ENCODE results near the gene ASPHD2. TPM values are rescaled to one million over a fixed set of nuclear protein-coding genes. Genes with fewer than 3 reads are reported as not detected.

ASPHD2 gene
- total and polyA plus RNA-seq, 2 of the 13 experiments (the other 11 are each of a cell fraction or from before 2014, with no cell fraction given): 0.04 TPM

DNA sequence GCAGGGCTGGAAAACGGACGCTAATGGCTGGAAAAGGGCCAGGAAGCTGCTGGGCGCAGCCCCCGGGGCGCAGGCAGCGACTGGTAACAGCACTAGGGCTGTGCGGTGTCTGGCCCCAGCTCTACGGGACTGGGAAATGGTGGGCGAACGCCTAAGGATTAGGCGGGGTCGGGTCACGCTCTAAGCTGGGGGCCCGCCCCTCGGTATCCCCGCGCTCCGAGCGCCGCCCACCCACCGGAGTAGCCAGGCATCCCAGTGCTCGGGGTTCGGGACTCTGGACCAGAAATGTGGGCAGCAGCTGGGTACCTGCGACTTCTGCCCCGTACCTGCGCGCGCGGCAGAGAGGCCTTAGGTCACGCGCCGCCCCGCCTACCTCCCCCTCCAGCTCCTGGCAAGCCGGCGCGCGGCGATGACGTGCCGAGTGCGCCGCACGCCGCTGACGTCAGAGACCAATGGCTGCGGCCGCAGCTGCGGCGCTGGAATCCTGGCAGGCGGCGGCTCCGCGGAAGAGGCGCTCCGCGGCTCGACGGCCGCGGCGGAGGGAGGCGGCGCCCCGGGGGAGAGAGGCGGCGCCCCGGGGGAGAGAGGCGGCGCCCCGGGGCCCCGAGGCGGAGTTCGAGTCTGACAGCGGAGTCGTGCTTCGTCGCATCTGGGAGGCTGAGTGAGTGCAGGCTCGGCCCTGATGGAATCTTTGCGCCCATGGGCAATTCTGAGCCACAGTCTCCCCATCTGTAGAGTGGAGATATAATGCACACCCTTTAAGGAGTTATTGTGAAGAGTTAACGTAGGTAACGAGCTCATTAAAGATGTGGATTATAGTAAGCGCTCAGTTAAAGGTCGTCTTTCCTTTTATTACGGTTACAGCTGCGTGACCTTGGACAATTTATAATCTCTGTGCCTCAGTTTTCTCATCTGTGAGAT, 54.6 kb downstream of the ASPHD2 start, which contains the start of the genes HPS4 and SRRD (continued):
- TF ChIP-seq ZNF264 (CRISPR knock-in tag; IDR thresholded peaks at IDR 0.05): no peak
- TF ChIP-seq, protein P1, sequence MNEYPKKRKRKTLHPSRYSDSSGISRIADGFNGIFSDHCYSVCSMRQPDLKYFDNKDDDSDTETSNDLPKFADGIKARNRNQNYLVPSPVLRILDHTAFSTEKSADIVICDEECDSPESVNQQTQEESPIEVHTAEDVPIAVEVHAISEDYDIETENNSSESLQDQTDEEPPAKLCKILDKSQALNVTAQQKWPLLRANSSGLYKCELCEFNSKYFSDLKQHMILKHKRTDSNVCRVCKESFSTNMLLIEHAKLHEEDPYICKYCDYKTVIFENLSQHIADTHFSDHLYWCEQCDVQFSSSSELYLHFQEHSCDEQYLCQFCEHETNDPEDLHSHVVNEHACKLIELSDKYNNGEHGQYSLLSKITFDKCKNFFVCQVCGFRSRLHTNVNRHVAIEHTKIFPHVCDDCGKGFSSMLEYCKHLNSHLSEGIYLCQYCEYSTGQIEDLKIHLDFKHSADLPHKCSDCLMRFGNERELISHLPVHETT (CRISPR knock-in tag; conservative IDR thresholded peaks at IDR 0.05): peak; percentile 96
- no peak for TF ChIP-seq IKZF1 (IDR thresholded peaks at IDR 0.05)
- TF ChIP-seq TRIM24 (CRISPR knock-in tag; IDR thresholded peaks at IDR 0.05): no peak
- TF ChIP-seq ZNF441 (CRISPR knock-in tag; IDR thresholded peaks at IDR 0.05; ENCODE audit: borderline replicate concordance): no peak; the same call in 1 of the 2 replicates
- TF ChIP-seq, protein P2, sequence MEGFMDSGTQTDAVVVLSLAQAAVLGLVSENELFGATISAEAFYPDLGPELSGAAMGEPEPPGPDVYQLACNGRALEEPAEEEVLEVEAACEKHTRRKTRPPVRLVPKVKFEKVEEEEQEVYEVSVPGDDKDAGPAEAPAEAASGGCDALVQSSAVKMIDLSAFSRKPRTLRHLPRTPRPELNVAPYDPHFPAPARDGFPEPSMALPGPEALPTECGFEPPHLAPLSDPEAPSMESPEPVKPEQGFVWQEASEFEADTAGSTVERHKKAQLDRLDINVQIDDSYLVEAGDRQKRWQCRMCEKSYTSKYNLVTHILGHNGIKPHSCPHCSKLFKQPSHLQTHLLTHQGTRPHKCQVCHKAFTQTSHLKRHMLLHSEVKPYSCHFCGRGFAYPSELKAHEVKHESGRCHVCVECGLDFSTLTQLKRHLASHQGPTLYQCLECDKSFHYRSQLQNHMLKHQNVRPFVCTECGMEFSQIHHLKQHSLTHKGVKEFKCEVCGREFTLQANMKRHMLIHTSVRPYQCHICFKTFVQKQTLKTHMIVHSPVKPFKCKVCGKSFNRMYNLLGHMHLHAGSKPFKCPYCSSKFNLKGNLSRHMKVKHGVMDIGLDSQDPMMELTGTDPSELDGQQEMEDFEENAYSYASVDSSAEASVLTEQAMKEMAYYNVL (CRISPR knock-in tag; IDR thresholded peaks at IDR 0.05; ENCODE audit: borderline replicate concordance): no peak; the same call in 1 of the 2 replicates
- 0 out of 2 replicates have a peak, but pooled peaks have one; percentile 64 for TF ChIP-seq ZBTB7B (CRISPR knock-in tag; IDR thresholded peaks at IDR 0.05)
- TF ChIP-seq, protein P3, sequence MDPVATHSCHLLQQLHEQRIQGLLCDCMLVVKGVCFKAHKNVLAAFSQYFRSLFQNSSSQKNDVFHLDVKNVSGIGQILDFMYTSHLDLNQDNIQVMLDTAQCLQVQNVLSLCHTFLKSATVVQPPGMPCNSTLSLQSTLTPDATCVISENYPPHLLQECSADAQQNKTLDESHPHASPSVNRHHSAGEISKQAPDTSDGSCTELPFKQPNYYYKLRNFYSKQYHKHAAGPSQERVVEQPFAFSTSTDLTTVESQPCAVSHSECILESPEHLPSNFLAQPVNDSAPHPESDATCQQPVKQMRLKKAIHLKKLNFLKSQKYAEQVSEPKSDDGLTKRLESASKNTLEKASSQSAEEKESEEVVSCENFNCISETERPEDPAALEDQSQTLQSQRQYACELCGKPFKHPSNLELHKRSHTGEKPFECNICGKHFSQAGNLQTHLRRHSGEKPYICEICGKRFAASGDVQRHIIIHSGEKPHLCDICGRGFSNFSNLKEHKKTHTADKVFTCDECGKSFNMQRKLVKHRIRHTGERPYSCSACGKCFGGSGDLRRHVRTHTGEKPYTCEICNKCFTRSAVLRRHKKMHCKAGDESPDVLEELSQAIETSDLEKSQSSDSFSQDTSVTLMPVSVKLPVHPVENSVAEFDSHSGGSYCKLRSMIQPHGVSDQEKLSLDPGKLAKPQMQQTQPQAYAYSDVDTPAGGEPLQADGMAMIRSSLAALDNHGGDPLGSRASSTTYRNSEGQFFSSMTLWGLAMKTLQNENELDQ (CRISPR knock-in tag; IDR thresholded peaks at IDR 0.05; ENCODE audit: borderline replicate concordance): peak; percentile 34; the same call in 1 of the 2 replicates
- TF ChIP-seq, protein P4, sequence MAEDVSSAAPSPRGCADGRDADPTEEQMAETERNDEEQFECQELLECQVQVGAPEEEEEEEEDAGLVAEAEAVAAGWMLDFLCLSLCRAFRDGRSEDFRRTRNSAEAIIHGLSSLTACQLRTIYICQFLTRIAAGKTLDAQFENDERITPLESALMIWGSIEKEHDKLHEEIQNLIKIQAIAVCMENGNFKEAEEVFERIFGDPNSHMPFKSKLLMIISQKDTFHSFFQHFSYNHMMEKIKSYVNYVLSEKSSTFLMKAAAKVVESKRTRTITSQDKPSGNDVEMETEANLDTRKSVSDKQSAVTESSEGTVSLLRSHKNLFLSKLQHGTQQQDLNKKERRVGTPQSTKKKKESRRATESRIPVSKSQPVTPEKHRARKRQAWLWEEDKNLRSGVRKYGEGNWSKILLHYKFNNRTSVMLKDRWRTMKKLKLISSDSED (CRISPR knock-in tag; IDR thresholded peaks at IDR 0.05): no peak
- TF ChIP-seq SNRNP70 (IDR thresholded peaks at IDR 0.05; ENCODE audit: low read depth, low read length): no peak
- TF ChIP-seq, protein P5, sequence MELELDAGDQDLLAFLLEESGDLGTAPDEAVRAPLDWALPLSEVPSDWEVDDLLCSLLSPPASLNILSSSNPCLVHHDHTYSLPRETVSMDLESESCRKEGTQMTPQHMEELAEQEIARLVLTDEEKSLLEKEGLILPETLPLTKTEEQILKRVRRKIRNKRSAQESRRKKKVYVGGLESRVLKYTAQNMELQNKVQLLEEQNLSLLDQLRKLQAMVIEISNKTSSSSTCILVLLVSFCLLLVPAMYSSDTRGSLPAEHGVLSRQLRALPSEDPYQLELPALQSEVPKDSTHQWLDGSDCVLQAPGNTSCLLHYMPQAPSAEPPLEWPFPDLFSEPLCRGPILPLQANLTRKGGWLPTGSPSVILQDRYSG (CRISPR knock-in tag; IDR thresholded peaks at IDR 0.05): peak; percentile 62; the same call in 1 of the 2 replicates
- TF ChIP-seq HCFC1 (IDR thresholded peaks at IDR 0.05; ENCODE audit: low read depth, low read length): peak; percentile 80
- TF ChIP-seq, protein P6, sequence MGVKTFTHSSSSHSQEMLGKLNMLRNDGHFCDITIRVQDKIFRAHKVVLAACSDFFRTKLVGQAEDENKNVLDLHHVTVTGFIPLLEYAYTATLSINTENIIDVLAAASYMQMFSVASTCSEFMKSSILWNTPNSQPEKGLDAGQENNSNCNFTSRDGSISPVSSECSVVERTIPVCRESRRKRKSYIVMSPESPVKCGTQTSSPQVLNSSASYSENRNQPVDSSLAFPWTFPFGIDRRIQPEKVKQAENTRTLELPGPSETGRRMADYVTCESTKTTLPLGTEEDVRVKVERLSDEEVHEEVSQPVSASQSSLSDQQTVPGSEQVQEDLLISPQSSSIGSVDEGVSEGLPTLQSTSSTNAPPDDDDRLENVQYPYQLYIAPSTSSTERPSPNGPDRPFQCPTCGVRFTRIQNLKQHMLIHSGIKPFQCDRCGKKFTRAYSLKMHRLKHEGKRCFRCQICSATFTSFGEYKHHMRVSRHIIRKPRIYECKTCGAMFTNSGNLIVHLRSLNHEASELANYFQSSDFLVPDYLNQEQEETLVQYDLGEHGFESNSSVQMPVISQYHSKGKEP (CRISPR knock-in tag; IDR thresholded peaks at IDR 0.05): no peak
- TF ChIP-seq ZNF615 (CRISPR knock-in tag; IDR thresholded peaks at IDR 0.05; ENCODE audit: borderline replicate concordance): no peak
- peak; percentile 88 for TF ChIP-seq ZNF331 (CRISPR knock-in tag; IDR thresholded peaks at IDR 0.05)
- 0 out of 4 replicates have a peak, but pooled peaks of 1 of the 2 experiments have one; percentile 9 for TF ChIP-seq EP300 (IDR thresholded peaks at IDR 0.05; ENCODE audit: low read depth in 2 of 2, low read length in 2 of 2)
- TF ChIP-seq EP300 (CRISPR knock-in tag; IDR thresholded peaks at IDR 0.05; ENCODE audit: borderline replicate concordance): 0 out of 2 replicates have a peak, but pooled peaks have one; percentile 30
- peak; percentile 71 for TF ChIP-seq SKI (IDR thresholded peaks at IDR 0.05; ENCODE audit: partially characterized antibody)

Measured in HepG2 (cell line).